Smooth muscle cell (in vitro differentiated cells): ENCODE measurements around the gene NPAS3. TPM values are rescaled to one million over a fixed set of nuclear protein-coding genes. Genes with fewer than 3 reads are reported as not detected.

Experiments used
- DNase-seq: peaks from one replicate; lab custom pipeline; 2025; ENCODE audit not compliant: unreplicated experiment; lab: John Stamatoyannopoulos, UW
- H2AFZ ChIP-seq: fragments of 200-600 bp; sonication (generic); 2 replicates; pipeline ENCODE4 v1.6.0; 2016; ENCODE audit warnings: antibody characterized with exemption, low read depth, mild to moderate bottlenecking
- H3F3A ChIP-seq: fragments of 200-600 bp; sonication (generic); 2 replicates; pipeline ENCODE4 v1.6.0; 2017; ENCODE audit warnings: antibody characterized with exemption, low read depth
- H3K27ac ChIP-seq: fragments of 200-600 bp; sonication (generic); 2 replicates; pipeline ENCODE4 v1.5.1; 2016; ENCODE audit warnings: low read depth, mild to moderate bottlenecking
- H3K27me3 ChIP-seq: fragments of 200-600 bp; sonication (generic); 2 replicates; pipeline ENCODE4 v1.6.1; 2016; ENCODE audit warnings: low read depth, mild to moderate bottlenecking
- H3K36me3 ChIP-seq: fragments of 200-600 bp; sonication (generic); 2 replicates; pipeline ENCODE4 v1.5.1; 2016; ENCODE audit warnings: low read depth
- H3K4me1 ChIP-seq: fragments of 200-600 bp; sonication (generic); 2 replicates; pipeline ENCODE4 v1.5.1; 2016; ENCODE audit warnings: low read depth
- H3K4me2 ChIP-seq: fragments of 200-600 bp; sonication (generic); 2 replicates; pipeline ENCODE4 v1.6.0; 2016; ENCODE audit warnings: mild to moderate bottlenecking
- H3K4me3 ChIP-seq: fragments of 200-600 bp; sonication (generic); 2 replicates; pipeline ENCODE4 v1.5.1; 2016; ENCODE audit warnings: mild to moderate bottlenecking
- H3K79me2 ChIP-seq: fragments of 200-600 bp; sonication (generic); 2 replicates; pipeline ENCODE4 v1.6.0; 2016; ENCODE audit warnings: low read depth, mild to moderate bottlenecking
- H3K9ac ChIP-seq: fragments of 200-600 bp; sonication (generic); 2 replicates; pipeline ENCODE4 v1.6.0; 2016; ENCODE audit warnings: low read depth
- H3K9me3 ChIP-seq: fragments of 200-600 bp; sonication (generic); replicated peaks from 2 replicates; pipeline ENCODE4 v1.5.1; 2016; ENCODE audit warnings: low read depth
- H4K20me1 ChIP-seq: fragments of 200-600 bp; sonication (generic); 2 replicates; pipeline ENCODE4 v1.6.0; 2016; ENCODE audit warnings: low read depth
- WGBS: methylation state at CpG from one replicate; pipeline ENCODE4 v1.1.7; 2016; ENCODE audit warnings: low lambda C conversion rate; 5-methylcytosine and 5-hydroxymethylcytosine counted together
- polyA plus RNA-seq: library from polyadenylated mRNA; unstranded; fragments of >200 nt; fragmentation: Nextera tagmentation; extraction: Ambion mirVana; gene quantifications from 2 replicates; pipeline ENCODE4 v1.2.1, GENCODE V29; 2016
- total RNA-seq: library from RNA; depleted of rRNA; stranded (reverse); fragments of >200 nt; gene quantifications from 2 replicates; pipeline ENCODE4 v1.2.3, GENCODE V29; 2014
- TF ChIP-seq, protein P1 (sequence below): fragments of 200-600 bp; sonication (generic); IDR thresholded peaks from 2 replicates; pipeline ENCODE4 v1.5.1; 2017; ENCODE audit warnings: borderline replicate concordance, mild to moderate bottlenecking, antibody characterized with exemption; ENCODE audit not compliant: insufficient read depth, poor library complexity, severe bottlenecking

NPAS3 gene
- total and polyA plus RNA-seq, 2 experiments from 2014 or later, result 0.79 to 2.0 TPM

DNA sequence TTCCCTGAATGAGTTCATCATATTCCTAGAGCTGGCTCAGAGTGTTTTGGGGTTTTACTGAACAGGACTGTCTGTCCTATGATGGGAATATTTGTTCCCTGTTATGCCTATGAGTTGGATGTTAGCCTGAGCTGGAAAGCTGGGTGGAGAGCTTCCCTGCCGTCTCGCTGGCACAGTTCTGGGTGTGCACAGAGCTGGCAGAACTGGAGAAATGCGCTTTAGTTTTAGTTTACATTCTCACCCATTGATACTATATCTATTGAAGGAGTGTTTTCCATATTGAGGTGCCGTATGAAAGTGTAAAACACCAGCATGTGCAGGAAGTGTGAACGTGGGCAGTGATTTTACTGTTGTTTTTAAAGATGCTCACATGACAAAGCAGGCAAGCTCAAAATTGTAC, 549.9 kb downstream of the NPAS3 start:
- TF ChIP-seq, protein P1, sequence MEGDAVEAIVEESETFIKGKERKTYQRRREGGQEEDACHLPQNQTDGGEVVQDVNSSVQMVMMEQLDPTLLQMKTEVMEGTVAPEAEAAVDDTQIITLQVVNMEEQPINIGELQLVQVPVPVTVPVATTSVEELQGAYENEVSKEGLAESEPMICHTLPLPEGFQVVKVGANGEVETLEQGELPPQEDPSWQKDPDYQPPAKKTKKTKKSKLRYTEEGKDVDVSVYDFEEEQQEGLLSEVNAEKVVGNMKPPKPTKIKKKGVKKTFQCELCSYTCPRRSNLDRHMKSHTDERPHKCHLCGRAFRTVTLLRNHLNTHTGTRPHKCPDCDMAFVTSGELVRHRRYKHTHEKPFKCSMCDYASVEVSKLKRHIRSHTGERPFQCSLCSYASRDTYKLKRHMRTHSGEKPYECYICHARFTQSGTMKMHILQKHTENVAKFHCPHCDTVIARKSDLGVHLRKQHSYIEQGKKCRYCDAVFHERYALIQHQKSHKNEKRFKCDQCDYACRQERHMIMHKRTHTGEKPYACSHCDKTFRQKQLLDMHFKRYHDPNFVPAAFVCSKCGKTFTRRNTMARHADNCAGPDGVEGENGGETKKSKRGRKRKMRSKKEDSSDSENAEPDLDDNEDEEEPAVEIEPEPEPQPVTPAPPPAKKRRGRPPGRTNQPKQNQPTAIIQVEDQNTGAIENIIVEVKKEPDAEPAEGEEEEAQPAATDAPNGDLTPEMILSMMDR, result no peak
- 86% methylated on average over 5 of the region's 5 CpGs for WGBS

DNA sequence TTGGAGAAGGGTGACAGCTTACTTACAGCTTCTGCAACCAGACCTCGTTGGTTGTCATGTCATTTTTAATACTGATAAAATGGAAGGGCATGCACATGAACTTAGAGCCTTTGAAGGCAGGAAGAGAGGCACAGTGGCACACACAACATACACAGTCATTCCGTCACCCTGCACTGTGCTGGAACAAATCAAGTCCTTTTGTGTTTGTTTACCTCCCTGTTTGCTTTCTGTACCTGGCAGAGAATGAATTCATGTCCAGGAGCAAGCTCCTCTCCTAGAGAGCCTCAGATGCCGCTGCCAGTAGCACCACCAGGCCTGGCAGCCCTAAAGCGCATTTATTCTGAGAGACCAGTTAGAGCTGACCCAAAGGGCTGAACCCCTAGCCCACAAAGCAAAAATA, 551.9 kb downstream of the NPAS3 start:
- Histone ChIP-seq H3K27ac (peak overlapping the region; percentile 37), H3K4me1 (no peaks in the 10 kb centered on the region), H3K79me2 (no peaks in the 10 kb centered on the region), H3F3A (peaks cover 4% of the 10 kb centered on the region), H3K9ac (no peak overlapping the region), H2AFZ (peak overlapping the region; percentile 69), H4K20me1 (no peaks in the 10 kb centered on the region), H3K4me2 (peak overlapping the region; percentile 38), H3K36me3 (no peaks in the 10 kb centered on the region), H3K9me3 (no peaks in the 10 kb centered on the region), H3K4me3 (no peak overlapping the region), H3K27me3 (no peaks in the 10 kb centered on the region)
- 92% methylated on average over 4 of the region's 4 CpGs for WGBS
- DNase-seq, result no peak
- TF ChIP-seq, protein P1, result no peak

More for the DNA sequence above, 549.9 kb downstream of the NPAS3 start:
- Histone ChIP-seq H3K4me1 (no peaks in the 10 kb centered on the region), H4K20me1 (no peaks in the 10 kb centered on the region), H3K79me2 (no peaks in the 10 kb centered on the region), H3K9me3 (no peaks in the 10 kb centered on the region), H3K27me3 (no peaks in the 10 kb centered on the region), H3K9ac (no peak overlapping the region), H3F3A (peaks cover 4% of the 10 kb centered on the region), H3K4me2 (no peak overlapping the region), H3K36me3 (no peaks in the 10 kb centered on the region), H3K27ac (no peak overlapping the region), H2AFZ (no peak overlapping the region), H3K4me3 (no peak overlapping the region)
- no peak for DNase-seq

DNA sequence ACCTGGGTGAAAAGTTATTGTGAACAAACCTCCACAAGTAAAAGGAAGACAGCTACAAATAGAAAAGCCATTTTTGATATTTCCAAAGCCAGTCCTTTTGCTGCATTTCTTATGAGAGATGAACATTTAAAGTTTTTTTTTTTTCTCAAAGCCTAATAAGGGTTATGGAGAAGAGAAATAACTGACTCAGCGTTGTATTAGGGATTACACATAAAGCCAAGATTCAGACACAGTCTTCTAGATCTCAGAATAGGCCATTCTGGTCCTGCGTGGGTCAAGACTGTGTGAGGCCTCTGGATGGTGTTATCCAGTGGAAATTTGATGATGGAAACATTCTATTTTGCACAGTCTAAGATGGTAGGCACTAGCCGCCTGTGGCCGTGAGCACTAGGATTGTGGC, 552.4 kb downstream of the NPAS3 start:
- 56% methylated on average over 4 of the region's 4 CpGs for WGBS
- Histone ChIP-seq H3K36me3 (no peaks in the 10 kb centered on the region), H3K4me2 (peak overlapping the region; percentile 38), H3K9ac (no peak overlapping the region), H4K20me1 (no peaks in the 10 kb centered on the region), H3K9me3 (no peaks in the 10 kb centered on the region), H3F3A (peaks cover 4% of the 10 kb centered on the region), H3K4me1 (no peaks in the 10 kb centered on the region), H3K4me3 (no peak overlapping the region), H3K27ac (peak overlapping the region; percentile 37), H3K79me2 (no peaks in the 10 kb centered on the region), H3K27me3 (no peaks in the 10 kb centered on the region), H2AFZ (peak overlapping the region; percentile 69)
- DNase-seq, result no peak
- TF ChIP-seq, protein P1, result no peak

DNA sequence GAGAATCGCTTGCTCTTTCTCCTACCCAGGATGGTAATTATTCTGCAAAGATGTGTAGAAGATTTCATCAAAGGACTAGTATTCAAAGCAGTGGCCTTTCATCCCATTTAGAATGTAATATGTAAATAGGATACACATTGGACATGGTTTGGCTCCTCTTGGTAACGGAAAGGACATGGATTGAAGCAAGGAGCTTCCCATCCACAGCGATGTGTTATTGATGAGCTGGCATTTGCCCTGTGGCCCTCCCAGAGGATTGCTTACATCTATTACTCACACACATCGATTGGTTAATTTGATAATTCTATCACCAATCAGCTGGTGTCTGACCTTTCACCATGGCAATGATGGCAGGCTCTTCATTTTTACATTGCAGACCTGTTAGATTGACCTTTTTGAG, 553.8 kb downstream of the NPAS3 start:
- Histone ChIP-seq H3K27ac (no peak overlapping the region), H3K9me3 (no peaks in the 10 kb centered on the region), H3F3A (peaks cover 4% of the 10 kb centered on the region), H3K36me3 (no peaks in the 10 kb centered on the region), H3K27me3 (no peaks in the 10 kb centered on the region), H4K20me1 (no peaks in the 10 kb centered on the region), H2AFZ (no peak overlapping the region), H3K4me3 (no peak overlapping the region), H3K9ac (no peak overlapping the region), H3K4me2 (no peak overlapping the region), H3K79me2 (no peaks in the 10 kb centered on the region), H3K4me1 (no peaks in the 10 kb centered on the region)
- TF ChIP-seq, protein P1, result no peak
- 98% methylated on average over 4 of the region's 4 CpGs for WGBS
- no peak for DNase-seq
